H9 (cell line): ENCODE measurements around the gene SERF2. TPM values are rescaled to one million over a fixed set of nuclear protein-coding genes. Genes with fewer than 3 reads are reported as not detected.

ENCODE experiments used
- DNase-seq: peaks from one replicate; pipeline ENCODE4 v3.0.0-alpha.2; 2017
- H2AFZ ChIP-seq: one replicate; pipeline ENCODE4 v1.6.1; 2013; ENCODE audit warnings: mild to moderate bottlenecking, low read length, control low read depth, moderate library complexity
- H2AK5ac ChIP-seq: 2 replicates; pipeline ENCODE4 v1.6.1; 2013; ENCODE audit warnings: low read length, control low read depth, mixed read lengths; ENCODE audit not compliant: insufficient read length
- H2BK120ac ChIP-seq: one replicate; pipeline ENCODE4 v1.6.1; 2013; ENCODE audit warnings: low read depth, mild to moderate bottlenecking, low read length, control low read depth, inconsistent platforms; ENCODE audit not compliant: poor library complexity, severe bottlenecking
- H2BK12ac ChIP-seq: 2 replicates; pipeline ENCODE4 v1.6.1; 2013; ENCODE audit warnings: low read length, control low read depth, mixed read lengths, low read depth; ENCODE audit not compliant: insufficient read length
- H2BK15ac ChIP-seq: 2 replicates; pipeline ENCODE4 v1.6.1; 2013; ENCODE audit warnings: low read depth, low read length, control low read depth
- H2BK20ac ChIP-seq: one replicate; pipeline ENCODE4 v1.6.1; 2013; ENCODE audit warnings: low read depth, mild to moderate bottlenecking, low read length, control low read depth, inconsistent platforms; ENCODE audit not compliant: poor library complexity, severe bottlenecking
- H2BK5ac ChIP-seq: 2 replicates; pipeline ENCODE4 v1.6.1; 2013; ENCODE audit warnings: low read length, control low read depth, mixed read lengths; ENCODE audit not compliant: insufficient read length
- H3K14ac ChIP-seq: 2 replicates; pipeline ENCODE4 v1.6.1; 2013; ENCODE audit warnings: low read length, control low read depth; ENCODE audit not compliant: insufficient read depth
- H3K18ac ChIP-seq: 2 replicates; pipeline ENCODE4 v1.6.1; 2013; ENCODE audit warnings: low read depth, mild to moderate bottlenecking, mixed read lengths, low read length, control low read depth; ENCODE audit not compliant: insufficient read length
- H3K23ac ChIP-seq: 2 replicates; pipeline ENCODE4 v1.6.1; 2013; ENCODE audit warnings: low read length, control low read depth, mixed read lengths, low read depth; ENCODE audit not compliant: insufficient read length
- H3K23me2 ChIP-seq: 2 replicates; pipeline ENCODE4 v1.6.1; 2013; ENCODE audit warnings: low read depth, mild to moderate bottlenecking, mixed read lengths, low read length, control low read depth; ENCODE audit not compliant: insufficient read length, poor library complexity, severe bottlenecking
- H3K27ac ChIP-seq: 2 replicates; pipeline ENCODE4 v1.5.1; 2013; ENCODE audit warnings: low read length, control low read depth, mixed read lengths, low read depth; ENCODE audit not compliant: insufficient read length
- H3K27me3 ChIP-seq: 2 replicates; pipeline ENCODE4 v1.6.1; 2013; ENCODE audit warnings: low read length, control low read depth, inconsistent platforms; ENCODE audit not compliant: insufficient read depth
- H3K4ac ChIP-seq: 2 replicates; pipeline ENCODE4 v1.6.1; 2013; ENCODE audit warnings: low read depth, mild to moderate bottlenecking, control low read depth, inconsistent platforms, low read length, moderate library complexity
- H3K4me1 ChIP-seq: 2 replicates; pipeline ENCODE4 v1.6.1; 2013; ENCODE audit warnings: low read length, control low read depth, inconsistent platforms; ENCODE audit not compliant: insufficient read depth
- H3K4me2 ChIP-seq: 2 replicates; pipeline ENCODE4 v1.6.1; 2013; ENCODE audit warnings: low read length, control low read depth, mixed read lengths; ENCODE audit not compliant: insufficient read length, insufficient read depth
- H3K56ac ChIP-seq: 2 replicates; pipeline ENCODE4 v1.6.1; 2013; ENCODE audit warnings: low read depth, mild to moderate bottlenecking, mixed read lengths, low read length, control low read depth; ENCODE audit not compliant: insufficient read length
- H3K79me1 ChIP-seq: 2 replicates; pipeline ENCODE4 v1.6.1; 2013; ENCODE audit warnings: low read depth, mild to moderate bottlenecking, moderate library complexity, low read length, control low read depth, inconsistent platforms; ENCODE audit not compliant: insufficient read depth, poor library complexity, severe bottlenecking
- H3K79me2 ChIP-seq: 2 replicates; pipeline ENCODE4 v1.6.1; 2013; ENCODE audit warnings: low read length, control low read depth, inconsistent platforms; ENCODE audit not compliant: insufficient read depth
- H3K9ac ChIP-seq: 2 replicates; pipeline ENCODE4 v1.6.1; 2013; ENCODE audit warnings: low read length, control low read depth, mixed read lengths; ENCODE audit not compliant: insufficient read length; ENCODE audit errors: extremely low read depth
- H3K9me3 ChIP-seq: one replicate; pipeline ENCODE4 v1.6.1; 2013; ENCODE audit warnings: low read depth, low read length, inconsistent platforms; ENCODE audit not compliant: control insufficient read depth
- H3T11ph ChIP-seq: one replicate; pipeline ENCODE4 v1.6.1; 2013; ENCODE audit warnings: mild to moderate bottlenecking, low read length, control low read depth, inconsistent platforms
- H4K20me1 ChIP-seq: one replicate; pipeline ENCODE4 v1.6.1; 2013; ENCODE audit not compliant: control insufficient read depth, insufficient read length, insufficient read depth
- H4K5ac ChIP-seq: 2 replicates; pipeline ENCODE4 v1.6.1; 2013; ENCODE audit warnings: low read depth, mild to moderate bottlenecking, mixed read lengths, low read length, control low read depth; ENCODE audit not compliant: insufficient read length
- H4K8ac ChIP-seq: replicated peaks from 2 replicates; pipeline ENCODE4 v1.6.1; 2013; ENCODE audit warnings: low read length, control low read depth, mixed read lengths, low read depth; ENCODE audit not compliant: insufficient read length
- H4K91ac ChIP-seq: 2 replicates; pipeline ENCODE4 v1.6.1; 2013; ENCODE audit warnings: low read depth, mild to moderate bottlenecking, moderate library complexity, mixed read lengths, low read length, control low read depth; ENCODE audit not compliant: insufficient read length
- H3K27ac Mint-ChIP-seq, 3 experiments: 2 replicates in 2 of 3; 3 replicates in 1 of 3; pipeline ENCODE4 v1.8.0; 2020 to 2021; ENCODE audit warnings: mixed read lengths in 3 of 3, mild to moderate bottlenecking in 1 of 3, moderate library complexity in 1 of 3
- H3K27me3 Mint-ChIP-seq: 2 replicates; pipeline ENCODE4 v1.8.0; 2021; ENCODE audit warnings: low read depth, mild to moderate bottlenecking, moderate library complexity, mixed read lengths
- H3K36me3 Mint-ChIP-seq, 3 experiments: 2 replicates in 2 of 3; 3 replicates in 1 of 3; pipeline ENCODE4 v1.8.0; 2020 to 2021; ENCODE audit warnings: low read depth in 3 of 3, mixed read lengths in 3 of 3; ENCODE audit not compliant: insufficient read depth in 1 of 3
- H3K4me1 Mint-ChIP-seq, 2 experiments: 2 replicates each; pipeline ENCODE4 v1.8.0; 2020; ENCODE audit warnings: mixed read lengths in 2 of 2
- H3K4me3 Mint-ChIP-seq, 2 experiments: 2 replicates in 1 of 2; 3 replicates in 1 of 2; pipeline ENCODE4 v1.8.0; 2020 to 2021; ENCODE audit warnings: mild to moderate bottlenecking in 2 of 2, mixed read lengths in 2 of 2, moderate library complexity in 1 of 2
- H3K9me3 Mint-ChIP-seq, 2 experiments: 2 replicates in 1 of 2; 3 replicates in 1 of 2; pipeline ENCODE4 v1.8.0; 2020; ENCODE audit warnings: mild to moderate bottlenecking in 2 of 2, mixed read lengths in 2 of 2, moderate library complexity in 1 of 2
- WGBS: extraction: QIAGEN DNeasy Blood & Tissue Kit; methylation state at CpG from one replicate; pipeline ENCODE4 v1.1.7; 2013; ENCODE audit warnings: missing lambda C conversion rate, low lambda C conversion rate, mixed read lengths; ENCODE audit not compliant: insufficient read length; ENCODE audit errors: extremely low coverage; 5-methylcytosine and 5-hydroxymethylcytosine counted together
- total RNA-seq: library from RNA; stranded (reverse); gene quantifications from 2 replicates; pipeline ENCODE4 v1.2.1, GENCODE V29; 2021
- TF ChIP-seq, protein P1 (sequence below): fragments of 200-600 bp; sonication (generic); conservative IDR thresholded peaks from 3 replicates; pipeline ENCODE4 v1.8.0; 2021; ENCODE audit warnings: antibody characterized with exemption, mild to moderate bottlenecking

SERF2 gene
- total RNA-seq, 1 experiment from 2014 or later = 819 TPM

DNA sequence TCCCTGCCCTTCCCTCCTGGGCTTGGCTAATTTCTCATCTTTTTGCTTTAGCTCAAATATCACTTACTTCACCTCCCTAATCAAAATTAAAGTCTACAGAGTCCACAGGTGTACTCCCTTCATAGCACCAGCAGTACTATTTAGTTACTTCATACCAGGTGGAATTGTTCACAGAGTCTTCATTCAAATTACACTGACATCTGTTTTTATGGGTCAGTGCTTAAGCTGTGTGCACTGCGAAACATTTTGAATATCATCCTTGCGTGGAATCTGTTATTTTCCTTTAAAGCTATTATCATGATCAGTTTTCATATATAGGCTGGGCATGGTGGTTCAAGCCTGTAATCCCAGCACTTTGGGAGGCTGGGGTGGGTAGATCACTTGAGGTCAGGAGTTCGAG lies 2.7 kb upstream of the SERF2 start:
- Histone ChIP-seq H3K23me2 (peaks cover 8% of the 10 kb centered on the region), H3K9me3 (no peaks in the 10 kb centered on the region), H2BK15ac (no peak overlapping the region), H2BK5ac (no peak overlapping the region), H3K4me1 (peaks cover 10% of the 10 kb centered on the region; the same call in 1 of the 2 replicates), H3K18ac (no peak overlapping the region), H3T11ph (no peak overlapping the region), H2AK5ac (no peak overlapping the region), H3K56ac (no peak overlapping the region), H4K91ac (no peak overlapping the region), H2BK12ac (no peak overlapping the region), H3K14ac (no peak overlapping the region), H3K9ac (no peak overlapping the region), H4K5ac (no peak overlapping the region), H3K79me2 (peaks cover 6% of the 10 kb centered on the region; the same call in 1 of the 2 replicates), H3K27ac (no peak overlapping the region), H2BK20ac (no peak overlapping the region), H3K23ac (no peak overlapping the region), H3K27me3 (no peaks in the 10 kb centered on the region), H2AFZ (no peak overlapping the region), H2BK120ac (no peak overlapping the region), H3K79me1 (peaks cover 2% of the 10 kb centered on the region), H3K4ac (no peak overlapping the region), H3K4me2 (no peak overlapping the region), H4K8ac (no peak overlapping the region), H4K20me1 (no peaks in the 10 kb centered on the region)
- TF ChIP-seq, protein P1, sequence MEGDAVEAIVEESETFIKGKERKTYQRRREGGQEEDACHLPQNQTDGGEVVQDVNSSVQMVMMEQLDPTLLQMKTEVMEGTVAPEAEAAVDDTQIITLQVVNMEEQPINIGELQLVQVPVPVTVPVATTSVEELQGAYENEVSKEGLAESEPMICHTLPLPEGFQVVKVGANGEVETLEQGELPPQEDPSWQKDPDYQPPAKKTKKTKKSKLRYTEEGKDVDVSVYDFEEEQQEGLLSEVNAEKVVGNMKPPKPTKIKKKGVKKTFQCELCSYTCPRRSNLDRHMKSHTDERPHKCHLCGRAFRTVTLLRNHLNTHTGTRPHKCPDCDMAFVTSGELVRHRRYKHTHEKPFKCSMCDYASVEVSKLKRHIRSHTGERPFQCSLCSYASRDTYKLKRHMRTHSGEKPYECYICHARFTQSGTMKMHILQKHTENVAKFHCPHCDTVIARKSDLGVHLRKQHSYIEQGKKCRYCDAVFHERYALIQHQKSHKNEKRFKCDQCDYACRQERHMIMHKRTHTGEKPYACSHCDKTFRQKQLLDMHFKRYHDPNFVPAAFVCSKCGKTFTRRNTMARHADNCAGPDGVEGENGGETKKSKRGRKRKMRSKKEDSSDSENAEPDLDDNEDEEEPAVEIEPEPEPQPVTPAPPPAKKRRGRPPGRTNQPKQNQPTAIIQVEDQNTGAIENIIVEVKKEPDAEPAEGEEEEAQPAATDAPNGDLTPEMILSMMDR = no peak
- H3K36me3 Mint-ChIP-seq = peaks cover 13 to 21% (median 19%) of the 10 kb centered on the region in 3 experiments
- H3K27me3 Mint-ChIP-seq = no peaks in the 10 kb centered on the region
- H3K4me3 Mint-ChIP-seq = no peak overlapping the region
- H3K9me3 Mint-ChIP-seq = no peaks in the 10 kb centered on the region
- no peak for DNase-seq
- WGBS = no CpG with 5 or more reads among the region's 3 CpGs
- H3K4me1 Mint-ChIP-seq = peaks cover 21 to 32% of the 10 kb centered on the region in 2 experiments
- H3K27ac Mint-ChIP-seq = peak overlapping the region in 1 of 3 experiments; percentile 29; a peak in 2 of 7 replicates
